IPS DF 4.7 (cell line): ENCODE measurements around the gene MAOA.

Experiments
- DNase-seq: peaks from one replicate; pipeline ENCODE4 v3.0.0-alpha.2; 2013; ENCODE audit warnings: low spot score; ENCODE audit errors: extremely low read depth

The MAOA gene

DNA sequence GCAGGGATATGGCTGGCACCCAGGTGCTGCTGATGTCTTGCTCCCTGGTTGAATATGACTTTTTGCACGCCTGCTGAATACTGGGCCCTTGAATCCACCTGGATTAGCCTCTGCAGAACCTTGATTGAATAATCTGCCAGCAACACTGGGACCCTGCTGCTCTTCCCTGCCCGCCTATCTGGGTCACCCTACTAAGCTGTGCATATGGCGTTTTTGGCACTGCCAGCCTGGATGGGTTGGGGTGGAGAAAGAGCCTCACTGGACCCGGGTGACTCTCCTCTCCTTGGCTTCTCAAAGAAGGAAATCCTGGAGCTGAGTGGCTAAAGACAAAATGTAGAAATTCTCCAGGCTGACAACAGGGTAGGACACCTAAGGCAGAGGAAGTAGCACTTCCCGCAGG, 100.0 kb downstream of the MAOA start:
- DNase-seq, result no peak

- no peak for DNase-seq
These were observed 101.9 kb downstream of the MAOA start for GRCh38 chrX:43758044-43758443.

DNA sequence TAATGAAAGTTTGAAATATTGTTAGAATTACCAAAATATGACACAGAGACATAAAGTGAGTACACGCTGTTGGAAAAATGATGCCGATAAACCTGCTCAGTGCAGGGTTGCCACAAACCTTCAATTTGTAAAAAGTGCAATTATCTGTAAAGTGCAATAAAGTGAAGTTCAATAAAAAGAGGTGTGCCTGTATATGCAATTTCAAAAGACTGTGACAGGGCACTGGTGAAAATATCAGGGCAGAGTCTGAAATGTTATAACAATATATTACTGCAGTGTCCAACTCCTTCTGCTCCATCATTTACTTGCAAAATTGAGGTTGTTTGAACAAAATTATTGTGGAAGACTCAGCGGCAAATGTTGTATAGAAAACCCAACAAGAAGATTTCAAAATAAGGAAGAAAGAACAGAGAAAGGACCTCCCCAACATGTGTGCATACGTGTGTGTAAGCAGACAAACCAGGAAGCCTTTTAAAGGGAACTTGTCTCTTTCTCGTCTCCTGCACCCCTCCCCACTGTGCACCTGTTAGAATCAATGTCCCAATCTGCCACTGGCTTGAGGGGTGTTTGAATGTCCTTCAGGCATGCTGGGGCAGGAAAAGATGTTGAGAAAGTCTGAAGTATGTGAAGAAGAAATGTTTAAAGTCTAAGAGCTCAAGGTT, 130.0 kb downstream of the MAOA start:
- no peak for DNase-seq
